Measurements from ENCODE around the gene TMEM132D. TPM values are rescaled to one million over a fixed set of nuclear protein-coding genes. Genes with fewer than 3 reads are reported as not detected.

TMEM132D gene
- total RNA-seq, 1 experiment from 2014 or later: not detected

DNA sequence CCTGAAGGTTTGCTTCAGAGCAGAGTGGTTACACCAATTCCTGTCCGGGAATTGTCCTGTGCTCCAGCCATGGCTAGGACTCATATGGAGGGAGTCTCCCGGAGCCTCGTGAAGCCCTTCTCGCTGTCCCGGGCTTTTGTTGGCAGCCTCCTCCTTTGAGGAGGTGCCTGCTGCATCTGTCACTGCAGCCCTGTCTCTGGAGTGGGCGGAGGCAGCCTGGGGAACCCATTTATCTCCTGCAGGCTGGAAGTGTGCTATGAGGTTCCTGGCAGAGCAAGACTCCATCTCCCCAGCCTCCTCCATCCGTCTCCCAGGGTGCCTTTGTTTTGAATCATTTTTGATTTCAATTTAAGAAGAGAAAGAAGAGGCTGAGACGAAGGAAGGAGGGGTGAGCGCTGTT, 695.3 kb downstream of the TMEM132D start:
- Histone ChIP-seq H3K27me3 (ENCODE audit: control insufficient read depth, insufficient read depth, low read length) (no peaks in the 10 kb centered on the region; the same call in 1 of the 2 replicates), H3K27ac (ENCODE audit: low read length) (no peak overlapping the region), H3K9me3 (ENCODE audit: control insufficient read depth, insufficient read depth, low read depth, low read length) (no peaks in the 10 kb centered on the region), H3K36me3 (ENCODE audit: control insufficient read depth, insufficient read depth, low read length) (no peaks in the 10 kb centered on the region), H3K4me3 (ENCODE audit: low read depth in 2 of 2, low read length in 2 of 2) (no peak overlapping the region), H3K4me1 (ENCODE audit: control insufficient read depth, insufficient read depth, low read length) (no peaks in the 10 kb centered on the region)
- ATAC-seq (no peak), DNase-seq (ENCODE audit: low read depth, low spot score) (no peak)
- ChIA-PET POLR2A (no interaction called here), CTCF (no interaction called here)
- intact Hi-C loops (cut with micrococcal nuclease; ENCODE audit: unreplicated experiment) (no loop called here), in situ Hi-C loops (cut with HindIII; ENCODE audit: low pct_unique_long_range_greater_than_20kb, low sequenced_read_pairs) (no loop called here)
- TF ChIP-seq TCF7L2 (IDR thresholded peaks at IDR 0.05; ENCODE audit: low read depth, low read length): no peak
- TF ChIP-seq, protein P1, sequence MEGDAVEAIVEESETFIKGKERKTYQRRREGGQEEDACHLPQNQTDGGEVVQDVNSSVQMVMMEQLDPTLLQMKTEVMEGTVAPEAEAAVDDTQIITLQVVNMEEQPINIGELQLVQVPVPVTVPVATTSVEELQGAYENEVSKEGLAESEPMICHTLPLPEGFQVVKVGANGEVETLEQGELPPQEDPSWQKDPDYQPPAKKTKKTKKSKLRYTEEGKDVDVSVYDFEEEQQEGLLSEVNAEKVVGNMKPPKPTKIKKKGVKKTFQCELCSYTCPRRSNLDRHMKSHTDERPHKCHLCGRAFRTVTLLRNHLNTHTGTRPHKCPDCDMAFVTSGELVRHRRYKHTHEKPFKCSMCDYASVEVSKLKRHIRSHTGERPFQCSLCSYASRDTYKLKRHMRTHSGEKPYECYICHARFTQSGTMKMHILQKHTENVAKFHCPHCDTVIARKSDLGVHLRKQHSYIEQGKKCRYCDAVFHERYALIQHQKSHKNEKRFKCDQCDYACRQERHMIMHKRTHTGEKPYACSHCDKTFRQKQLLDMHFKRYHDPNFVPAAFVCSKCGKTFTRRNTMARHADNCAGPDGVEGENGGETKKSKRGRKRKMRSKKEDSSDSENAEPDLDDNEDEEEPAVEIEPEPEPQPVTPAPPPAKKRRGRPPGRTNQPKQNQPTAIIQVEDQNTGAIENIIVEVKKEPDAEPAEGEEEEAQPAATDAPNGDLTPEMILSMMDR (IDR thresholded peaks at IDR 0.05): no peak
- no peak for TF ChIP-seq SIN3A (IDR thresholded peaks at IDR 0.05; ENCODE audit: borderline replicate concordance, insufficient read depth, low read depth, low read length)
- TF ChIP-seq, protein P2, sequence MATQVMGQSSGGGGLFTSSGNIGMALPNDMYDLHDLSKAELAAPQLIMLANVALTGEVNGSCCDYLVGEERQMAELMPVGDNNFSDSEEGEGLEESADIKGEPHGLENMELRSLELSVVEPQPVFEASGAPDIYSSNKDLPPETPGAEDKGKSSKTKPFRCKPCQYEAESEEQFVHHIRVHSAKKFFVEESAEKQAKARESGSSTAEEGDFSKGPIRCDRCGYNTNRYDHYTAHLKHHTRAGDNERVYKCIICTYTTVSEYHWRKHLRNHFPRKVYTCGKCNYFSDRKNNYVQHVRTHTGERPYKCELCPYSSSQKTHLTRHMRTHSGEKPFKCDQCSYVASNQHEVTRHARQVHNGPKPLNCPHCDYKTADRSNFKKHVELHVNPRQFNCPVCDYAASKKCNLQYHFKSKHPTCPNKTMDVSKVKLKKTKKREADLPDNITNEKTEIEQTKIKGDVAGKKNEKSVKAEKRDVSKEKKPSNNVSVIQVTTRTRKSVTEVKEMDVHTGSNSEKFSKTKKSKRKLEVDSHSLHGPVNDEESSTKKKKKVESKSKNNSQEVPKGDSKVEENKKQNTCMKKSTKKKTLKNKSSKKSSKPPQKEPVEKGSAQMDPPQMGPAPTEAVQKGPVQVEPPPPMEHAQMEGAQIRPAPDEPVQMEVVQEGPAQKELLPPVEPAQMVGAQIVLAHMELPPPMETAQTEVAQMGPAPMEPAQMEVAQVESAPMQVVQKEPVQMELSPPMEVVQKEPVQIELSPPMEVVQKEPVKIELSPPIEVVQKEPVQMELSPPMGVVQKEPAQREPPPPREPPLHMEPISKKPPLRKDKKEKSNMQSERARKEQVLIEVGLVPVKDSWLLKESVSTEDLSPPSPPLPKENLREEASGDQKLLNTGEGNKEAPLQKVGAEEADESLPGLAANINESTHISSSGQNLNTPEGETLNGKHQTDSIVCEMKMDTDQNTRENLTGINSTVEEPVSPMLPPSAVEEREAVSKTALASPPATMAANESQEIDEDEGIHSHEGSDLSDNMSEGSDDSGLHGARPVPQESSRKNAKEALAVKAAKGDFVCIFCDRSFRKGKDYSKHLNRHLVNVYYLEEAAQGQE (IDR thresholded peaks at IDR 0.05; ENCODE audit: insufficient read depth in 1 of 2, low read depth in 2 of 2, low read length in 1 of 2): no peak
- no peak for TF ChIP-seq POLR2AphosphoS5 (IDR thresholded peaks at IDR 0.05; ENCODE audit: low read depth, low read length)
- BruUV-seq (replicated peaks): no TSS peak

DNA sequence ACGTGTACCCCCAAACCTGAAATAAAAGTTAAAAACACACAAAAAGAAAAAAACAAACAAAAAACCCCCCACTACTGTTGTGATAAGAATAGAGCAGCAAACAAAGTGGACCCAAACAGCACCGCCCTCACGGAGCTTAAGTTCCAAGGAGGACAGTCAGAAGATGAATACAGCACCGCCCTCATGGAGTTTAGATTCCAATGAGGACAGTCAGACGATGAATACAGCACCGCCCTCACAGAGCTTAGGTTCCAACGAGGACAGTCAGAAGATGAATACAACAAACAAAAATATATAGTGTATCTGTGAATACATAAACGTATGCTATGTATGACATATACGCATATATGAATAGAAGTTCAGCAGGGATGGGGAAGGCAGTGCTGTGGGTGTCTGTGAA, 696.7 kb downstream of the TMEM132D start:
- no peak for ATAC-seq
- no peaks in the 10 kb centered on the region for H3K36me3 ChIP-seq (ENCODE audit: control insufficient read depth, insufficient read depth, low read length)
- intact Hi-C loops (cut with micrococcal nuclease; ENCODE audit: unreplicated experiment): no loop called here
- BruUV-seq (replicated peaks): no TSS peak
- ChIA-PET POLR2A (no interaction called here), CTCF (no interaction called here)
- DNase-seq (ENCODE audit: low read depth, low spot score): no peak
- H3K4me1 ChIP-seq (ENCODE audit: control insufficient read depth, insufficient read depth, low read length): no peaks in the 10 kb centered on the region
- in situ Hi-C loops (cut with HindIII; ENCODE audit: low pct_unique_long_range_greater_than_20kb, low sequenced_read_pairs): no loop called here
- H3K9me3 ChIP-seq (ENCODE audit: control insufficient read depth, insufficient read depth, low read depth, low read length): no peaks in the 10 kb centered on the region
- no peak overlapping the region for H3K27ac ChIP-seq (ENCODE audit: low read length)
- no peak for TF ChIP-seq POLR2AphosphoS5 (IDR thresholded peaks at IDR 0.05; ENCODE audit: low read depth, low read length)
- no peak for TF ChIP-seq SIN3A (IDR thresholded peaks at IDR 0.05; ENCODE audit: borderline replicate concordance, insufficient read depth, low read depth, low read length)
- TF ChIP-seq TCF7L2 (IDR thresholded peaks at IDR 0.05; ENCODE audit: low read depth, low read length): no peak
- TF ChIP-seq, protein P2 (IDR thresholded peaks at IDR 0.05; ENCODE audit: insufficient read depth in 1 of 2, low read depth in 2 of 2, low read length in 1 of 2): no peak
- TF ChIP-seq, protein P1 (IDR thresholded peaks at IDR 0.05): no peak
- H3K4me3 ChIP-seq (ENCODE audit: low read depth in 2 of 2, low read length in 2 of 2): no peak overlapping the region
- no peaks in the 10 kb centered on the region; the same call in 1 of the 2 replicates for H3K27me3 ChIP-seq (ENCODE audit: control insufficient read depth, insufficient read depth, low read length)
